ENCODE results near the gene SCAF1.
A peak's percentile ranks its signal among the peaks of the same experiment; 100 is the strongest.

Gene SCAF1

DNA sequence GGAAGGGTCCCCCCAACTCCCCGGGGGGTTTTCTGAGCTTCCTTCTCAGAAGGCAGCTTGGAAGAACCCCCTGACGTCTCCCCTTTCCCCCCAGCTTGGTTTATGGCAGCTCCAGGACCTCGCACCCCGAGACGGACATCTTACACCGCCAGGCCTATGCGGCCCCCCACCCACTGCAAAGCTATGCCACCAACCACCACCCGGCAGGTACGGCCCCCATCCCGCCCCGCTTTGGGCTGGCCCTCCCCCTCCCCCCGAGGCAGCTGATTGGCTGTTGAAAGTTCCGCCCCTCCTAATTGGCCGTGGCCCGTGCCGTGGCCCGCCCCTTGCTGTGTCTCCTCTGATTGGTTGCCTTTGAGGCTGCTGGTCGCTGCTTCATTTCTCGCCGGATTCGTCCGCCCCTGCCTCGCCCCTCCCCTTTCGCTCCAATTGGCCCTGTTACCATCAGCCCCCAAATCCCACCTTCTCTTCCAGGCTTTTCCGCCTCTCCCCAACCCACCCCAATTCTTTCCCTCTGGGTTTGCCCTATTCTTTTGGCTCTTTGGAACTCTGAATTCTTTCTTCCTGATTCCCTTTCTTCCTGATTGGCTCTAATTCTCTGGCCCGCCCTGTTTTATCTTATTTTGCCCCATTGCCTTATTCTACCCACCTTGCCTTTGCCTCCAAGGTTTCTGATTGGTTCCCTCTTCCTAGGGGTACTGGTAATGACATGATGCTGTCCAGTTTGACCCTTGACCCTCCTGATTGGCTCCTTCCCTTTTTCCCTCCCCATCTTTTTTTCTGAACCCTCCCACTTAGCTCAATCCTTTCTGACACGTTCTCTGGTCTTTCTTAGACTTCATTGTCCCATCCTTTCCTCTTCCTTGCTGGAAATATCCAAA lies 48.5 kb upstream of the SCAF1 start:
- Histone ChIP-seq H3K9me3 (ENCODE audit: low read length) (no peaks in the 10 kb centered on the region), H3K9me2 (ENCODE audit: low read depth, low read length) (no peaks in the 10 kb centered on the region), H3K27ac (ENCODE audit: low read depth, low read length, poor library complexity, severe bottlenecking) (peak overlapping the region; percentile 88), H3F3A (ENCODE audit: insufficient read depth, low read length) (no peaks in the 10 kb centered on the region), H4K20me1 (ENCODE audit: insufficient read depth, low read length) (no peaks in the 10 kb centered on the region), H3K4me1 (ENCODE audit: insufficient read depth, low read length, severe bottlenecking) (peaks cover 6% of the 10 kb centered on the region), H3K27me3 (ENCODE audit: insufficient read depth, low read length) (no peaks in the 10 kb centered on the region), H3K4me3 (ENCODE audit: low read depth, low read length, poor library complexity, severe bottlenecking) (peak overlapping the region; percentile 96), H3K9ac (ENCODE audit: low read length) (peak overlapping the region; percentile 85; the same call in 1 of the 2 replicates), H3K4me2 (ENCODE audit: low read length) (peak overlapping the region; percentile 71), H3K36me3 (ENCODE audit: insufficient read depth, low read length) (peaks cover 40% of the 10 kb centered on the region), H3K79me2 (ENCODE audit: insufficient read depth, low read length) (peaks cover 5% of the 10 kb centered on the region; the same call in 1 of the 2 replicates), H2AFZ (ENCODE audit: low read length) (no peak overlapping the region)
- TF ChIP-seq EZH2 (IDR thresholded peaks at IDR 0.05; ENCODE audit: borderline replicate concordance, low read length) = no peak
- TF ChIP-seq, protein P1, sequence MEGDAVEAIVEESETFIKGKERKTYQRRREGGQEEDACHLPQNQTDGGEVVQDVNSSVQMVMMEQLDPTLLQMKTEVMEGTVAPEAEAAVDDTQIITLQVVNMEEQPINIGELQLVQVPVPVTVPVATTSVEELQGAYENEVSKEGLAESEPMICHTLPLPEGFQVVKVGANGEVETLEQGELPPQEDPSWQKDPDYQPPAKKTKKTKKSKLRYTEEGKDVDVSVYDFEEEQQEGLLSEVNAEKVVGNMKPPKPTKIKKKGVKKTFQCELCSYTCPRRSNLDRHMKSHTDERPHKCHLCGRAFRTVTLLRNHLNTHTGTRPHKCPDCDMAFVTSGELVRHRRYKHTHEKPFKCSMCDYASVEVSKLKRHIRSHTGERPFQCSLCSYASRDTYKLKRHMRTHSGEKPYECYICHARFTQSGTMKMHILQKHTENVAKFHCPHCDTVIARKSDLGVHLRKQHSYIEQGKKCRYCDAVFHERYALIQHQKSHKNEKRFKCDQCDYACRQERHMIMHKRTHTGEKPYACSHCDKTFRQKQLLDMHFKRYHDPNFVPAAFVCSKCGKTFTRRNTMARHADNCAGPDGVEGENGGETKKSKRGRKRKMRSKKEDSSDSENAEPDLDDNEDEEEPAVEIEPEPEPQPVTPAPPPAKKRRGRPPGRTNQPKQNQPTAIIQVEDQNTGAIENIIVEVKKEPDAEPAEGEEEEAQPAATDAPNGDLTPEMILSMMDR (IDR thresholded peaks at IDR 0.05; ENCODE audit: low read length) = no peak

DNA sequence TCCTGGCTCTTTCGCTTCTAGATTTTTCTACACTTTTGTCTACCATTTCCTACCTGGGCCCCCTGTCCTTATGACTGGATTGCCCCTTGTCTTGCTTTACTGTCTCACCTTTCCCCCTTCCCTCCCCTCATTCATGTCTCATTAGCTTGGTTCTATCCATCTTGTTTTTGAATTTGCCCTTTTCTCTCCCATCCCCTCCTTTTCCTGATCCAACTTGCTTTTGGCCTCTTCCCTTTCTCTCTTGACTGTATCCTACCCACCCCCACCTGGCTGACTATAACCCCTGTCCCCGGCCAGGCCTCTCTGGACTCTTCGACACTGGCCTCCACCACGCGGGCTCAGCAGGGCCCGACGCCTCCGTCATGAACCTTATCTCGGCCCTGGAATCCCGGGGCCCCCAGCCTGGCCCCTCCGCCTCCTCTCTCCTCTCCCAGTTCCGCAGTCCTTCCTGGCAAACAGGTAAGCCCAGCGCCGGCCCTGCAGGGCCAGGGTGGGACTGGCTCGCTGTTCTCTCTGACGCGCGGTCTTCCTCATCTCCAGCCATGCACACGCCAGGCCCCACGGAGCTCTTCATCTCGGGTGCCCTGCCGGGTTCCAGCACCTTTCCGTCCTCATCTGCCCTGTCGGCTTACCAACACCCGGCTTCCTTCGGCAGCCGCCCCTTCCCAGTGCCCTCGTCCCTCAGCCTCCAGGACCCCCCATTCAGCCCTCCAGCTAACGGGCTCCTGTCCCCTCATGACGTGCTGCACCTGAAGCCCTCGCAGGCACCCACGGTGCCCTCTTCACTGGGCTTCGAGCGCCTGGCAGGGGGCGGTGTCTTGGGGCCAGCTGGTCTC lies 47.6 kb upstream of the SCAF1 start:
- Histone ChIP-seq H3K9me2 (ENCODE audit: low read depth, low read length) (no peaks in the 10 kb centered on the region), H3K27me3 (ENCODE audit: insufficient read depth, low read length) (no peaks in the 10 kb centered on the region), H3K9ac (ENCODE audit: low read length) (no peak overlapping the region), H3K36me3 (ENCODE audit: insufficient read depth, low read length) (peaks cover 49% of the 10 kb centered on the region), H4K20me1 (ENCODE audit: insufficient read depth, low read length) (no peaks in the 10 kb centered on the region), H3F3A (ENCODE audit: insufficient read depth, low read length) (no peaks in the 10 kb centered on the region), H2AFZ (ENCODE audit: low read length) (no peak overlapping the region), H3K27ac (ENCODE audit: low read depth, low read length, poor library complexity, severe bottlenecking) (peak overlapping the region; percentile 6), H3K4me2 (ENCODE audit: low read length) (no peak overlapping the region), H3K4me1 (ENCODE audit: insufficient read depth, low read length, severe bottlenecking) (peaks cover 6% of the 10 kb centered on the region), H3K79me2 (ENCODE audit: insufficient read depth, low read length) (peaks cover 5% of the 10 kb centered on the region; the same call in 1 of the 2 replicates), H3K4me3 (ENCODE audit: low read depth, low read length, poor library complexity, severe bottlenecking) (no peak overlapping the region), H3K9me3 (ENCODE audit: low read length) (no peaks in the 10 kb centered on the region)
- TF ChIP-seq, protein P1 (IDR thresholded peaks at IDR 0.05; ENCODE audit: low read length) = no peak
- TF ChIP-seq EZH2 (IDR thresholded peaks at IDR 0.05; ENCODE audit: borderline replicate concordance, low read length) = no peak

DNA sequence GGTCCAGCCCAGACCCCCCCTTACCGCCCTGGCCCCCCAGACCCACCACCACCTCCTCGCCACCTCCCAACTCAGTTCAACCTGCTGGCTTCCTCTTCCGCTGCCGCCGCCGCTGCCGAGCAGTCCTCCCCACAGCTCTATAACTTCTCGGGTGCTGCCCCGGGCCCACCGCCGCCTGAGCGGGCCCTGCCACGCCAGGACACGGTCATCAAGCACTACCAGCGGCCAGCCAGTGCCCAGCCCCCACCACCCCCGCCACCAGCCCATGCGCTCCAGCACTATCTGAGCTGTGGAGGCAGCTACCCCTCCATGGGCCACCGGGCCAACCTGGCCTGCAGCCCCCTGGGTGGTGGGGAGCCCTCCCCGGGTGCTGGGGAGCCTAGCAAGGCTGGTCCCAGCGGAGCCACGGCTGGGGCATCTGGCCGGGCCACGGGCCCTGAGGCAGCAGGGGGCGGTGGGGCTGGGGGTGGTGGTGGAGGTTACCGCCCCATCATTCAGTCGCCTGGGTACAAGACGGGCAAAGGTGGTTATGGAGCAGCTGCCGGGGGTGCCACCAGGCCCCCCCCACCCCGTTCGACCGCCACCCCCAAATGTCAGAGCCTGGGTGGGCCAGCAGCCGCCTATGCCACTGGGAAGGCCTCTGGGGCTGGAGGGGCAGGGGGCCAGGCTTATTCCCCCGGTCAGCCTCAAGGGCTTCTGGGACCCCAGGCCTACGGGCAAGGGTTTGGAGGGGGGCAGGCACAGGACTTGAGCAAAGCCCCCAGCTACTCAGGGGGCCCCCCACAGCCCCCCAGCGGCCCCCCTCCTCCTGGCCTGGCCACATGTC lies 46.8 kb upstream of the SCAF1 start:
- no peaks in the 10 kb centered on the region for H3F3A ChIP-seq (ENCODE audit: insufficient read depth, low read length)
- peaks cover 6% of the 10 kb centered on the region for H3K4me1 ChIP-seq (ENCODE audit: insufficient read depth, low read length, severe bottlenecking)
- H2AFZ ChIP-seq (ENCODE audit: low read length) = no peak overlapping the region
- H3K27me3 ChIP-seq (ENCODE audit: insufficient read depth, low read length) = no peaks in the 10 kb centered on the region
- no peak overlapping the region for H3K4me3 ChIP-seq (ENCODE audit: low read depth, low read length, poor library complexity, severe bottlenecking)
- H3K36me3 ChIP-seq (ENCODE audit: insufficient read depth, low read length) = peaks cover 57% of the 10 kb centered on the region
- no peaks in the 10 kb centered on the region for H3K9me2 ChIP-seq (ENCODE audit: low read depth, low read length)
- no peak overlapping the region for H3K9ac ChIP-seq (ENCODE audit: low read length)
- H3K79me2 ChIP-seq (ENCODE audit: insufficient read depth, low read length) = peaks cover 5% of the 10 kb centered on the region; the same call in 1 of the 2 replicates
- H3K4me2 ChIP-seq (ENCODE audit: low read length) = no peak overlapping the region
- no peak overlapping the region for H3K27ac ChIP-seq (ENCODE audit: low read depth, low read length, poor library complexity, severe bottlenecking)
- H3K9me3 ChIP-seq (ENCODE audit: low read length) = no peaks in the 10 kb centered on the region
- no peaks in the 10 kb centered on the region for H4K20me1 ChIP-seq (ENCODE audit: insufficient read depth, low read length)
- TF ChIP-seq, protein P1 (IDR thresholded peaks at IDR 0.05; ENCODE audit: low read length) = no peak
- TF ChIP-seq EZH2 (IDR thresholded peaks at IDR 0.05; ENCODE audit: borderline replicate concordance, low read length) = no peak
